Adrenal gland (tissue), 5 donors: ENCODE results near the gene CLEC4E.

Source experiments
- POLR2A ChIP-seq, 2 donors: fragments of 450-650 bp; IDR thresholded peaks; one replicate each; pipeline ENCODE4 v1.6.1; 2017; ENCODE audit warnings: antibody characterized with exemption in 2 of 2, mild to moderate bottlenecking in 2 of 2, moderate library complexity in 1 of 2
- TF ChIP-seq, protein P1 (sequence below), 6 experiments: fragments of 450-650 bp in 4 of 6; fragments of 200-600 bp in 2 of 6; sonication (generic) in 1 of 6; IDR thresholded peaks; 1 replicate in 5 of 6; 2 replicates in 1 of 6; pipeline versions ENCODE4 v1.5.1 to v1.8.0; 2016 to 2021; ENCODE audit warnings: antibody characterized with exemption in 6 of 6, mild to moderate bottlenecking in 2 of 6, moderate library complexity in 1 of 6
- donor health status: DM: no; HTN: no; CAD: no.

DNA sequence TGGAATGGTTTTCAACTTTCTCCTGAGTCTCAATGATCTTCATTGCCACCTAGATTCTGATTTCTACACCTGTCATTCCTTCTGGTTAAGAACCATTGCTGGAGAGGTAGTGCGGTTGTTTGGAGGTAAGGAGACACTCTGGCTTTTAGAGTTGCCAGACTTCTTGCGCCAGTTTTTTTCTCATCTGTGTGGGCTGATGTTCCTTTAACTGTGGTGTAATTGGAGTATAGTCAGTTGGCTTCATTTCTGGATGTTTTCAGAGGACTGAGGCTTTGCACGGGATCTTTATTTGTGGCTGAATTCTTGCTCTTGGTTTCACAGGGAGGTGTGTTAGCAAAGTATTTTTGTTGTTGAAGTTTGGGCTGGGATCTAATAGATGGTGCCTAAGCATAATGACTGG lies 33.1 kb downstream of the CLEC4E start:
- TF ChIP-seq, protein P1, sequence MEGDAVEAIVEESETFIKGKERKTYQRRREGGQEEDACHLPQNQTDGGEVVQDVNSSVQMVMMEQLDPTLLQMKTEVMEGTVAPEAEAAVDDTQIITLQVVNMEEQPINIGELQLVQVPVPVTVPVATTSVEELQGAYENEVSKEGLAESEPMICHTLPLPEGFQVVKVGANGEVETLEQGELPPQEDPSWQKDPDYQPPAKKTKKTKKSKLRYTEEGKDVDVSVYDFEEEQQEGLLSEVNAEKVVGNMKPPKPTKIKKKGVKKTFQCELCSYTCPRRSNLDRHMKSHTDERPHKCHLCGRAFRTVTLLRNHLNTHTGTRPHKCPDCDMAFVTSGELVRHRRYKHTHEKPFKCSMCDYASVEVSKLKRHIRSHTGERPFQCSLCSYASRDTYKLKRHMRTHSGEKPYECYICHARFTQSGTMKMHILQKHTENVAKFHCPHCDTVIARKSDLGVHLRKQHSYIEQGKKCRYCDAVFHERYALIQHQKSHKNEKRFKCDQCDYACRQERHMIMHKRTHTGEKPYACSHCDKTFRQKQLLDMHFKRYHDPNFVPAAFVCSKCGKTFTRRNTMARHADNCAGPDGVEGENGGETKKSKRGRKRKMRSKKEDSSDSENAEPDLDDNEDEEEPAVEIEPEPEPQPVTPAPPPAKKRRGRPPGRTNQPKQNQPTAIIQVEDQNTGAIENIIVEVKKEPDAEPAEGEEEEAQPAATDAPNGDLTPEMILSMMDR (IDR thresholded peaks at IDR 0.05): no peak
- TF ChIP-seq POLR2A (IDR thresholded peaks at IDR 0.05): no peak
